AG04449 (cell line): ENCODE results near the gene PAIP2.
"Not testable (repeated sequence)": the region's sequence is repeated elsewhere in the genome, so short reads cannot be mapped to it uniquely, and the experiment has no call there.

ENCODE experiments used
- CTCF ChIA-PET: fragments of 350-600 bp; formaldehyde crosslinking; extraction: SDS; loops from one replicate; lab custom pipeline; 2021; ENCODE audit warnings: antibody characterized with exemption; lab: Yijun Ruan, JAX
- POLR2A ChIA-PET: fragments of 400-600, 350-600 bp; formaldehyde crosslinking; extraction: SDS; loops from one replicate; lab custom pipeline; 2020; ENCODE audit warnings: antibody characterized with exemption, inconsistent platforms; lab: Yijun Ruan, JAX
- DNase-seq: peaks from one replicate; pipeline ENCODE4 v3.0.0-alpha.2; 2010; ENCODE audit warnings: low read depth, low spot score
- H3K4me3 ChIP-seq: 2 replicates; pipeline ENCODE4 v1.5.1; 2011; ENCODE audit warnings: low read depth, mild to moderate bottlenecking, control low read depth, low read length
- CTCF ChIP-seq: IDR thresholded peaks from one replicate; pipeline ENCODE4 v1.5.1; 2011; ENCODE audit warnings: mild to moderate bottlenecking, moderate library complexity, low read length, control low read depth, inconsistent platforms; ENCODE audit not compliant: insufficient read depth; ENCODE audit errors: missing control alignments

PAIP2 gene

GRCh38 chr5:139304391-139305324 lies 37.0 kb upstream of the PAIP2 start:
- CTCF ChIA-PET, result interaction anchor here (0.6 to 2.4 kb wide), 2 partner anchors 11 to 158 kb away, joined by 3 to 7 read pairs; partner anchors contain the start of genes ECSCR and MATR3
- H3K4me3 ChIP-seq, result no peak overlapping the region
- POLR2A ChIA-PET, result interaction anchor here (1.6 kb wide), 1 partner anchor 10 kb away, joined by 5 read pairs; no protein-coding TSS in a partner anchor
- no peak for DNase-seq
- TF ChIP-seq CTCF, result no peak

GRCh38 chr5:139306197-139306596 lies 35.5 kb upstream of the PAIP2 start:
- TF ChIP-seq CTCF, result no peak
- no peak overlapping the region for H3K4me3 ChIP-seq
- ChIA-PET POLR2A (interaction anchor here (0.6 to 1.3 kb wide), 2 partner anchors 35 to 719 kb away, joined by 3 read pairs; partner anchors contain the start of gene PAIP2), CTCF (interaction anchor here (1.1 to 1.4 kb wide), 3 partner anchors 12 to 36 kb away, joined by 3 to 5 read pairs (median 3); partner anchors contain the start of gene PAIP2)
- DNase-seq, result no peak

- TF ChIP-seq CTCF, result no peak
- H3K4me3 ChIP-seq, result no peak overlapping the region
- ChIA-PET POLR2A (interaction anchor here (0.6 to 1.3 kb wide), 2 partner anchors 35 to 719 kb away, joined by 3 read pairs; partner anchors contain the start of gene PAIP2), CTCF (interaction anchor here (1.1 to 1.4 kb wide), 3 partner anchors 12 to 35 kb away, joined by 3 to 5 read pairs (median 3); partner anchors contain the start of gene PAIP2)
- DNase-seq, result no peak
Observed at GRCh38 chr5:139306628-139307379, 34.9 kb upstream of the PAIP2 start.

GRCh38 chr5:139308797-139309196 lies 32.9 kb upstream of the PAIP2 start:
- no peak for DNase-seq
- ChIA-PET POLR2A (interaction anchor here (1.0 kb wide), 1 partner anchor 33 kb away, joined by 4 read pairs; the partner anchor contains the start of gene PAIP2), CTCF (interaction anchor here (1.6 kb wide), 1 partner anchor 8 kb away, joined by 3 read pairs; no protein-coding TSS in a partner anchor)
- TF ChIP-seq CTCF, result no peak
- no peak overlapping the region for H3K4me3 ChIP-seq

- H3K4me3 ChIP-seq, DNase-seq, POLR2A ChIA-PET: not testable (repeated sequence)
- CTCF ChIA-PET, result interaction anchor here (0.8 to 2.0 kb wide), 2 partner anchors 11 to 13 kb away, joined by 3 to 7 read pairs; no protein-coding TSS in a partner anchor
Observed at GRCh38 chr5:139310715-139311186, 30.9 kb upstream of the PAIP2 start.

- ChIA-PET POLR2A (interaction anchor here (1.2 kb wide), 1 partner anchor 30 kb away, joined by 6 read pairs; no protein-coding TSS in a partner anchor), CTCF (interaction anchor here (0.9 to 2.0 kb wide), 3 partner anchors 9 to 15 kb away, joined by 4 to 7 read pairs (median 5); no protein-coding TSS in a partner anchor)
- TF ChIP-seq CTCF, result no peak
- DNase-seq, result no peak
- H3K4me3 ChIP-seq, result no peak overlapping the region
Observed at GRCh38 chr5:139312075-139312474, 29.6 kb upstream of the PAIP2 start.
